ENCODE results near the gene DPYD.

DPYD gene

DNA sequence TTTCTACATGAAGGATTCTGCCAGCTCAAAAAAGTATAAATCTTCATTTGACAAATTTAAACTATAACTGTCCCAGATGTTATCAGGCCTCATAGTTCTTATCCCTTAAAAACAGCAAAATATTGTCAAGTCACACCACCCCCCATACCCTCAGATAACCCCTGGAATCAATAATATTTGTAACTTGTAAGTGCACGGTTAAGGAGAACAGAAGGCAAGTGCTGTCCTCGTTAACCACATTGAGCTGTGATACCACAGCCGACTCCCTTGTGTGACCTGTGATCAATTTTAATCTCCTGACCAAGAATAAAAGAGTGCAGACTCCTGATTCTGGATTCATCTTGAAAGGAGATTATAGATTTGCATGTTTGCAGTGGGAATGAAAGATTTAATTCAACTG, 310.7 kb downstream of the DPYD start:
- no peak for DNase-seq (ENCODE audit: low read depth)

DNA sequence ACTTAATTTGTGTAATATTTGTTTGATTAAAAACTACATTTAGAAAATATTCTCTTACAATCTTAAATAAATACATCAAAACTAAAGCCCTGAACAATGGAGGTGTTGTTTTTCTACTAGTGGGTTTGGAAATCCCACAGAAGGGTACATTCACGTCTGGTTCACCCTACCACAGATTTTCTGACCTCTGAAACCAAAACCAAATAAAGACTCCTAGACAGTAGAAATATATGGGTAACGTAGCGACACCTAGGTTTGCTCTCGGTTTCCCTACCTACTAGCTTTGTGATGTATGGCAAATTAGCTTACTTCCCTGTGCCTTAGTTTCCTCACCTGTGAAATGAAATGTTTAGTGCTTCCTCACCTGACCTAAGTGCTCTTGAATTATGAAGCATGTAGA, 312.6 kb downstream of the DPYD start:
- DNase-seq (ENCODE audit: low read depth), result no peak

GRCh38 chr1:97603776-97604175, 317.1 kb downstream of the DPYD start:
- DNase-seq (ENCODE audit: low read depth), result no peak

GRCh38 chr1:97603218-97603617, 317.6 kb downstream of the DPYD start:
- DNase-seq (ENCODE audit: low read depth), result no peak

DNA sequence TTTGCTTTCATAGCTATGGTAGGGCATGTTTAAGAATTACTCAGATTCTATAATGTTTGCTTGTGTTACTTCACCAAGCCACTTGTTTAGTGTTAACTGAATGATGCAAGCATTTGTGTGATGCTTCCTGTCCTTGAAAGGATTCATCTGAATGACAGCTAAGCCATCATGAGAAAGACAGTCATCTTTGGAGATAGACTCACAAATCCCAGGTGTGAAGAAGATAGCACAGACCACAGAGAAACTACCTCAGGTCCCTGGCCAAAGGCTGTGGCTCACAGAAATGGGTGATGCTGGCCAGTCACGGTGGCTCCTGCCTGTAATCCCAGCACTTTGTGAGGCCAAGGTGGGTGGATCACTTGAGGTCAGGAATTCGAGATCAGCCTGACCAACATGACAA, 321.4 kb downstream of the DPYD start:
- no peak for DNase-seq (ENCODE audit: low read depth)

DNA sequence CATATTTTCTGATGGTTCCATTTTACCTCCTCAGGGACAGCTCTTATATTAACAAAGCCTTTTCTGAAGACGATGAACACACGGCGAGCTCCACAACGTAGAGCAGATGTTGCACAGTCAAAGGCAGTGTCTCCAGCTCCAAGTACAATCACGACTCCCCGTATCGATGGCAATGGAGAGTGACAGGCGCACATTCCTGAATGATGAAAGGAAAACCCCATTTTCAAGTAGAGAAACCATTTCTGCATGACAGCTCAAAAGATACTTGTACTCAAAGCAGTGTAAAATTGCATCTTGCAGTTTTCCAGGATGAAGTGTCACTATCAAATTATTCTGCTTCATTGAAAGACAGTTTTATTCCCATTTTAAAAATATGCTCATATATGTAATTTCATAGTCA, 327.6 kb downstream of the DPYD start:
- DNase-seq (ENCODE audit: low read depth), result no peak

DNA sequence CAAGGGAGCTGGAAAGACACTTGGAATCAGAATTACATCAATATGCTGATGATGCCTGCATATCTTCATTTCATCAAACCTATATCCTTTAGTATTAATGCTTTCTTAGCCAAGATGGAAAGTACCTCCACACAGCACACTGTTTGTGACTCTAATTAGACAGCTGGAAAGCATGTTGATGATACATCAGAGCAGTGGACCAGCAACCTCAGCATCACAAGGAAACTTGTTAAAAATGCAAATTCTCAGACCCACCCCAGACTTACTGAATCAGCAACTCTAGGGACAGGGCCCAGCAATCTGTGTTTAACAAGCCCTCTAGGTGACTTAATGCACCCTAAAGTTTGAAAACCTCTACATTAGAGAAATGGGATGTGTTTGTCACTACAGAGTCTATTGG, 332.1 kb downstream of the DPYD start:
- no peak for DNase-seq (ENCODE audit: low read depth)

DNA sequence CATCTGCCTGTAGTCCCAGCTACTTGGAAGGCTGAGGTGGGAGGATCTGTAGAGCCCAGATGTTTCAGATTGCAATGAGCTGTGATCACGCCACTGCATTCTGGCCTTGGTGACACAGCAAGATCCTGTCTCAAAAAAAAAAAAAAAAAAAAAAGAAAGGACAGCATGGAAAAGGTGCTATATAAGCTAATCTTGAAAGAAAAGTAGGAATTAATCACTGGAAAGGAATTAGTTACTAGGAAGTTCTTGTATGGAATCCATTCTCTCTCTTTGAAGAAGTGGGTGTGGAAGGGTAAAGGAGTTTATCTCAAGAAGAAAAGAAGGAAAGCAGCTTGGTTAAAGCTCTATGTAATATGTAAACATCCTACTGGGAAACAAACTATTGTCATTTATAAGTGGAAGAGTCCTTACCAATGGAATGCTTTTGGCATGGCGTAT, 339.2 kb downstream of the DPYD start:
- DNase-seq (ENCODE audit: low read depth), result no peak

DNA sequence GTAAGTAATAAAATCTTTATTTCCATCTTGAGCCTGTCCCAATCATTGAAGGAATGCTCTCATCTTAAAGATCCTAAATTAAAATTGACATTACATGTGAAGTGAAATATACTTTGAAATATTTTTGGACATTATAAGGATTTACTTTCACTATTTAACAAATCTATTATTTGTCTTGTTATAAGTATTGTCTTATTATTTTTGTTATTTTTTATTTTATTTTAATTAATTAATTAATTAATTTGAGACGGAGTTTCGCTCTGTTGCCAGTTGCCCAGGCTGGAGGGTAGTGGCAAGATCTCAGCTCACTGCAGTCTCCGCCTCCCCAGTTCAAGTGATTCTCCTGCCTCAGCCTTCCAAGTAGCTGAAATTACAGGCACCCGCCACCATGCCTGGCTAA, 343.2 kb downstream of the DPYD start:
- DNase-seq (ENCODE audit: low read depth), result no peak

DNA sequence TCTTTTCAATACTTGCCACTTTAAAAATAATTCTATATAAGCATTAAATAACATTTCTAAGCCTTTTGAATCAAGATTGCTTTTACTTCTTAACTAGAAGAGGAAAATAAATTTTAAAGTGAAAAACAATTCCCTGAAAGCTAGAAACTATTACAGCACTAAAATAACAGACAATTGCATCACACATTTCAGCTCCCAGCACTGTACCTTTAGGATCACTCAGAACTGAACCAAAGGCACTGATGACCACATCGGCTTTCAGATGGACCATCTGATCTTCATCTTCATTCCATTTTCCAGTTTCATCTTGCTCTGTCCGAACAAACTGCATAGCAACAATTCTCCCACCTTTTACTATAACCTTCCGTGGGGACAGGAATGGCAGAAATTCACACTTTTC, 347.3 kb downstream of the DPYD start:
- no peak for DNase-seq (ENCODE audit: low read depth)

GRCh38 chr1:97572561-97572960, 348.3 kb downstream of the DPYD start:
- no peak for DNase-seq (ENCODE audit: low read depth)

DNA sequence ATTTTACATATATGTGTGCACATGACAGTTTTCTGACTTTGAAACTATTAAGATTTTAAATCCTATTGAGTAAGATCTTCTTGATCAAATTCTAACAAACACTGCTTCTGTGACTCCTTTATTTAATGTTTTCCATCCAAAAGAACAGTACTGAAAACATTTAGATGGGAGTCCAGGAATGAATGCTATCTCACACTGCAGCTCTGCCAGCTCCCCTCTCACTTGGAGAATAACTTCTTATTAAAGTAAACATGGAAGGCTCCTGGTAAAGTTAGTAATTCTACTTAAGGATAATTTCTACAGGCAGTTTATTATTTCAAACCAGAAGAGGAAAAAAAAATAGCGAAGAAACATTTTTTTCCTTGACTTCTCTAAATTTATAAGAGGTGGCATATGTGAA, 349.1 kb downstream of the DPYD start:
- no peak for DNase-seq (ENCODE audit: low read depth)

DNA sequence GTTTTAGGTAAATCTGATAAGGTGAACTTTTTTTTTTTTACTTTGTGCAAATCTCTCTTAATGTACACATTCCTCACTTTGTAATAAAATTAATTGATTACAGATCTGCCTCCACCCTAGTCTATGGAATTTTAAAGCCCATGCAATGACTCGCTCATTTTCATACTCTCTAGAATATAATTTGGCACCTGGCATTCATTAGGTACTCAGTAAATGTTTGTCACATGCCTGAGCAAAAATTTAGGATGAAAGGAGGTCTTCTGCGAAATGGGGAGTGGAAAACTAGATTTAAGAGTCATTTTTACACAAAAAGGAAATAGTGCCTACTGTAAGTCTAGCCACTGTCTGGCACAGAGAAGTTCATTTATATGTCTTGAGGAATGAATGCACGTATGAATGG, 350.1 kb downstream of the DPYD start:
- DNase-seq (ENCODE audit: low read depth), result no peak

DNA sequence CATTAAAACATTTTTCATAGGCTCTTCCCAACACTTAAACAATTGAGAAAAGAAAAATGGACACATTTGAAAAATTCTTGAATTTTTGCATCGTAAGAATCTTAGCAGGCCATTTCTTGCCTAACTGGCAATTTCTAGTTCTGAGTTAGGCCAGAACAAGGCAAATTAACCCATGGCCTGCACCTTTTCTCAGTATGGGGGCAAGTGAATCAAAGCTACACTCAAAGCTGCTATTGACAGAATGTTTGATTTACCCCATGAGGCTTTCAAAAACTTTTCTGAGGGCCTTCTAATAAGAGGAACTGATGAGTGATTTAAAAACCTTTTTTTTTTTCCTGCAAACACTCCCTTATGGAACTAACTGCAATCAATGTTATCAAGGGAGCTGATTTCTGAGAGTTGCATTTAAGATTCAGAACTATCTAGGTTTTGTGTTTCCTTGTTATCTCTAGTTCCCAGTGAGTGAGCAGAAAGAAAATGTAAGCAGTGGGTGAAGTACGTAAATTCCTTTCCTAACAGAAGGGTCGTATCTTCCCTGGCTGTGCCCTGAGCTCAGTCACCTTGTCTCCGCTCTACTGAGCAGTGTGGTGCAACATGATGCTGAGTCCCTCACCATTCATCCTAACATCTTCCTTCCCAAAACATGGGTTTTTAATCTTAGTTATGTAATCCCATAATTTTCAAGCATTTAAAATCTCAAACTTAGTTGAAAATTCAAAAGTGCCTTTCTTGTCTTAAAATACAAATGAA, 353.7 kb downstream of the DPYD start:
- DNase-seq (ENCODE audit: low read depth), result no peak

GRCh38 chr1:97565886-97566285, 354.9 kb downstream of the DPYD start:
- DNase-seq (ENCODE audit: low read depth), result no peak

DNA sequence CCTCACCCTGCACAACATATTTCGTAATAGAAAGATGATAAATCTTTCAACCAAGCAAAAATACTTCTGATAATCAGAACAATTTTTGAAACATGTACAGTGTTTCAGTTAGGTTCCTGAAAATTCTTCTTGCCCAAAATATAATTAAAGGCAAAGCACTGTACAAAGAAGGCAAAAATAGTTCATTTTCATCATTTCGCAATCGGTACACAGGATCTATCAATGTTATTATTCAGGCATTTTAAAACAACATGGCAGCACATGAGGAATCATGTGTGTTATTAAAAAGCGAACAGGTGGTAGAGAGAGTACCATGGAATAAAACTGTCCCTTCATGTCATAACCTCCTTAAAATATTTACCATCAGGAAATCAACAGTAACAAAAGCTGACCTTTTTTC, 356.9 kb downstream of the DPYD start:
- DNase-seq (ENCODE audit: low read depth), result no peak

- no peak for DNase-seq (ENCODE audit: low read depth)
Measured at GRCh38 chr1:97562081-97562480, 358.8 kb downstream of the DPYD start.

DNA sequence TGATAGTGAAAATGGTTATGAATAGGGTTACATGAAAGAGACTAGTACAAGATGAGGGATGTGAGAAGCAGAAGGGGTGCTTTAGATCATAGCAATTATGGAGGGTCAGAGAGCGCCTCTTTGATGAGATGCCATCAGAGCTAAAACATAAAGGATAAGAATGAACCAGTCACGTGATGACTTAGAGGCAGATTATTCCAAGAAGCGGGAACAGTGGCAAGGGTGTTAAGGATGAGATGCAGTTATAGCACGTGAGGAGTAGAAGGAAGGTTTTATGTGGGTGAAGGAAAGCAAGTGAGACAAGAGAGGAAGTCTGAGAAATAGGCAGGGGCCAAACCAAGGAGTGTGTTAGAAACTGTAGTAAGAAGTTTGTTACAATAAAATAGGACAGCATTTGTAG, 360.1 kb downstream of the DPYD start:
- no peak for DNase-seq (ENCODE audit: low read depth)

DNA sequence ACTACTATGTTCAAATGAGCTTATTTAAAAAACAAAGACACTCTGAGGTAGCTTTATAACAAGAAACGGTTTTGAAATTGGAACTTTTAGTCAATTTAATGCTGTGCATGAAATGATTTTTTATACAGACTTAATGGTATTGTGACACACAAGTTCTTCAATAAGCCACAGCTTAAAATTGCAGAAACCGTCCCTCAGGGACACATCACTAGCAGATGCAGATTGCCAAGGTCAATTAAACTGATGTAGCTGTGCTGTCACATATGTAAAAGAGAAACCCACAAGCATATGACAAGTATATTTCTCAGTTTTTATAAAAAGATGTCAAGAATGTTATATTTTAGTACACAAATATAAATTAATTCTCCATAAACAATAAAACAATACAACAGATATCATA, 366.9 kb downstream of the DPYD start:
- no peak for DNase-seq (ENCODE audit: low read depth)

- no peak for DNase-seq (ENCODE audit: low read depth)
Measured at GRCh38 chr1:97551113-97551512, 369.7 kb downstream of the DPYD start.

GRCh38 chr1:97545446-97545845, 375.4 kb downstream of the DPYD start:
- no peak for DNase-seq (ENCODE audit: low read depth)

- DNase-seq (ENCODE audit: low read depth), result no peak
Measured at GRCh38 chr1:97540346-97540888, 380.4 kb downstream of the DPYD start.

- DNase-seq (ENCODE audit: low read depth), result no peak
Measured at GRCh38 chr1:97538113-97538512, 382.7 kb downstream of the DPYD start.

GRCh38 chr1:97533358-97533757, 387.5 kb downstream of the DPYD start:
- no peak for DNase-seq (ENCODE audit: low read depth)

Data from activated T-cell treated with anti-CD3 and anti-CD28 coated beads for 1 hour (primary cell).